ENCODE data around the gene SST.

Gene SST

GRCh38 chr3:187694801-187695200 is 24.6 kb upstream of the SST start:
- Histone ChIP-seq H3K4me1 (ENCODE audit: control insufficient read depth in 1 of 2, insufficient read depth in 1 of 2, low read depth in 1 of 2, low read length in 1 of 2) (no peaks in the 10 kb centered on the region), H3K36me3 (no peaks in the 10 kb centered on the region), H3K4me3 (ENCODE audit: low read depth in 1 of 2, low read length in 1 of 2) (no peak overlapping the region), H3K27ac (no peak overlapping the region), H3K9me3 (no peaks in the 10 kb centered on the region), H3K27me3 (peaks cover 38% of the 10 kb centered on the region)
- no peak for TF ChIP-seq CTCF (IDR thresholded peaks at IDR 0.05)

- Histone ChIP-seq H3K4me1 (ENCODE audit: control insufficient read depth in 1 of 2, insufficient read depth in 1 of 2, low read depth in 1 of 2, low read length in 1 of 2) (no peaks in the 10 kb centered on the region), H3K27me3 (peaks cover 51% of the 10 kb centered on the region), H3K9me3 (no peaks in the 10 kb centered on the region), H3K4me3 (ENCODE audit: low read depth in 1 of 2, low read length in 1 of 2) (no peak overlapping the region), H3K36me3 (no peaks in the 10 kb centered on the region), H3K27ac (no peak overlapping the region)
- TF ChIP-seq CTCF (IDR thresholded peaks at IDR 0.05): no peak
Observed at GRCh38 chr3:187693431-187693830, 23.2 kb upstream of the SST start.

- peaks cover 45% of the 10 kb centered on the region for H3K27me3 ChIP-seq
- no peak for TF ChIP-seq CTCF (IDR thresholded peaks at IDR 0.05)
Observed at GRCh38 chr3:187689984-187690383, 19.8 kb upstream of the SST start.

GRCh38 chr3:187686621-187687273 is 16.6 kb upstream of the SST start:
- H3K4me1 ChIP-seq (ENCODE audit: control insufficient read depth in 1 of 2, insufficient read depth in 1 of 2, low read depth in 1 of 2, low read length in 1 of 2): no peaks in the 10 kb centered on the region
- H3K36me3 ChIP-seq: no peaks in the 10 kb centered on the region
- no peaks in the 10 kb centered on the region for H3K9me3 ChIP-seq
- no peak overlapping the region for H3K4me3 ChIP-seq (ENCODE audit: low read depth in 1 of 2, low read length in 1 of 2)
- peaks cover 54% of the 10 kb centered on the region for H3K27me3 ChIP-seq
- TF ChIP-seq CTCF (IDR thresholded peaks at IDR 0.05): no peak
- no peak overlapping the region for H3K27ac ChIP-seq

More at GRCh38 chr3:187689984-187690383, 19.8 kb upstream of the SST start:
- Histone ChIP-seq H3K4me3 (ENCODE audit: low read depth in 1 of 2, low read length in 1 of 2) (no peak overlapping the region), H3K27ac (no peak overlapping the region), H3K9me3 (no peaks in the 10 kb centered on the region), H3K4me1 (ENCODE audit: control insufficient read depth in 1 of 2, insufficient read depth in 1 of 2, low read depth in 1 of 2, low read length in 1 of 2) (no peaks in the 10 kb centered on the region), H3K36me3 (no peaks in the 10 kb centered on the region)

GRCh38 chr3:187685948-187686347 is 15.8 kb upstream of the SST start:
- no peaks in the 10 kb centered on the region for H3K4me1 ChIP-seq (ENCODE audit: control insufficient read depth in 1 of 2, insufficient read depth in 1 of 2, low read depth in 1 of 2, low read length in 1 of 2)
- peaks cover 56% of the 10 kb centered on the region for H3K27me3 ChIP-seq
- TF ChIP-seq CTCF (IDR thresholded peaks at IDR 0.05): no peak
- H3K36me3 ChIP-seq: no peaks in the 10 kb centered on the region
- no peak overlapping the region for H3K27ac ChIP-seq
- no peak overlapping the region for H3K4me3 ChIP-seq (ENCODE audit: low read depth in 1 of 2, low read length in 1 of 2)
- no peaks in the 10 kb centered on the region for H3K9me3 ChIP-seq
